ENCODE results near the gene MRPL2.

- TF ChIP-seq CTCF (IDR thresholded peaks at IDR 0.05 in 8 of 11, conservative IDR thresholded peaks at IDR 0.05 in 3 of 11) (no peak), POLR2AphosphoS5 (IDR thresholded peaks at IDR 0.05) (no peak), POLR2A (IDR thresholded peaks at IDR 0.05) (no peak)
Measured at GRCh38 chr6:43043310-43043709, 15.9 kb downstream of the MRPL2 start.
